Activated CD4-positive, CD25-positive, alpha-beta regulatory T cell treated with anti-CD3 and anti-CD28 coated beads, Interleukin-2, amount 50 U/mL, for 72 hours (primary cell): ENCODE measurements around the gene RARRES1.

Experiments used
- DNase-seq: peaks from one replicate; pipeline ENCODE4 v3.0.0; 2021

Gene RARRES1

GRCh38 chr3:158763421-158763820 is 31.2 kb upstream of the RARRES1 start:
- DNase-seq, result no peak

- no peak for DNase-seq
These were observed 30.4 kb upstream of the RARRES1 start for GRCh38 chr3:158762701-158763100.

DNA sequence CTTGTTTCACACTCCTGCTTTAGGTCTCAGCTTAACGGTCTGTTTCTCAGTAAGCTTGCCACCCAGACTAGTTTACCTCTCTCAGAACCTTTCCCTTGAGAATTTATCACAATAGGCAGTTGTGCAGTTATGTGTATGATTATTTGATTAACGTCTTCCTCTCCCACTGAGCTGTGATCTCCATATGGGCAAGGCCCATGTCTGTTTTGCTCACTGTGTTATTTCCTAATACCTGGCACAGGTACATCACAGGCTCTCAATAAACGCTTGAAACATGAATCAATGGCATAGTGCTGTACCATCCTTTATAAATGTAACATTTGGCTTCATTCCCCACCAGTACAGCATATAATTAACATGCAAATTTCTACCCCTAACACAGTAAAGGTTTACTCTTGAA is 29.1 kb upstream of the RARRES1 start:
- no peak for DNase-seq

DNA sequence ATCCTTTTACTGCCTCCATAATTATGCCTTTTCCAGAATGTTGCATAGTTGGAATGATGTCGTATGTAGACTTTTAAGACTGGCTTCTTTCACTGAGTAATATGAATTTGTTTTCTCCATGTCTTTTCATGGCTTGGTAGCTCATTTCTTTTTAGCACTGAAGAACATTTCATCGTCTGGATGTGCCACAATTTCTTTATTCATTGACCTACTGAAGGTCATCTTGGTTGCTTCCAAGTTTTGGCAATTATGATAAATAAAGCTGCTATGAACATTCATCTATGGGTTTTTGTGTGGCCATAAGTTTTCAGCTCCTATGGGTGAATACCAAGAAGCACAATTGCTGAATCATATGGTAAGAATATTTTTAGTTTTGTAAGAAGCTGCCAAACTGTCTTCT is 23.2 kb upstream of the RARRES1 start:
- DNase-seq, result no peak

DNA sequence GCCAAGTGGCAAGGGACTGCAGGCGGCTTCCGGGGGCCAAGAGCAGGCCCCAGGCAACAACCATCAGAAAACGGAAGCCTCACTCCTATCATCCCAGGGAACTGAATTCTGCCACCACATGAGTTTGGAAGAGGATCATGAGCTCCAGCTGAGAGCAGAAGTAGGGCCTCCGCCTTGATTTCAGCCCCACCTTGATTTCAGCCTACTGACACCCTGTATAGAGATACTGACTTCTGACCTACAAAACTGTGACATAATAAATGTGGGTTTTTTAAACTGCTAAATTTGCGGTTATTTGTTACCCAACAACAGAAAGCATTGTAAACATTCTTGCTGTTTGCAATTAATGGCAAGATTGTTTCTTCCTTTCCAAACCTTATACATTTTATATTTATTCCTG is 21.6 kb upstream of the RARRES1 start:
- no peak for DNase-seq

DNA sequence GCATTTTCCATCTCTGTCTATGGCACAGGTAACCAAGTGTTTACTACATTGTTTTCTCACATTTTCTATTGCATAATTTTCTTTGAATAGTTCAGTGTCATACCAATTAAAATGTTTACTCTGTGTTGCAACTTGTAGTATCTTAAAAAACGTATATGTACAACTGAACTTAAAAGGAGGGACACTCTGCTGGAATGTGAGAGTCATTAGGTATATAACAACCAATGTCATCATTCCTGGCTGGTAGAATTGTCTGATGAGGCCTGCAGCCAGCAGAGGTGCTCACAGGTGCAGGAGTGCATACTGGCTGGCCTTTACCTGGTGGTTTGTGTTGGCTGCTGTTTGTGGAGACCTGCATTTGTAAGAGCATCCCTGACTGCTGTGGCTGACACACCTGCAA is 19.1 kb upstream of the RARRES1 start:
- DNase-seq, result no peak

- no peak for DNase-seq
These were observed 17.8 kb upstream of the RARRES1 start for GRCh38 chr3:158750016-158750415.

DNA sequence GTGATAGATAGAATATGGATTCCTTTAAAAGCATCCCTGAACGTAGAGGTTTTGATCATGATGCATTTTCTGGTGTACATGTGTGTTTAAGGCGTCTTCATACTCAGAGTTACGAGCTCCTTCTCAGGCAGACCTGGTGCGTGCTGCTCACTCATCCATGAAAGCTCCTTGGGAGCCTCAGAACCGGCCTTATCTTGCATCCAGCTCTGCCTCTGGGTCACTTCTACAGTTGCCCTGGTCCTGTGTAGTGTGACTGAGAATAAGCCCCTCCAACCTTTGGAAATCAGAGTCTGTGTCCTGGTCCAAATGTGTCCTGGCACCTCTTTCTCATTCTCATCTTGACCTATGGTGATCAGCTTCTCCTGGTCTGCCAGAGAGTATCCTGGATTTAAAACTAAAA is 17.3 kb upstream of the RARRES1 start:
- DNase-seq, result no peak

GRCh38 chr3:158748237-158748828 is 16.1 kb upstream of the RARRES1 start:
- no peak for DNase-seq

GRCh38 chr3:158747417-158747816 is 15.2 kb upstream of the RARRES1 start:
- no peak for DNase-seq

- DNase-seq, result no peak
These were observed 13.3 kb upstream of the RARRES1 start for GRCh38 chr3:158745551-158745950.

- DNase-seq, result no peak
These were observed 12.5 kb upstream of the RARRES1 start for GRCh38 chr3:158744567-158745288.

GRCh38 chr3:158743664-158744566 is 11.7 kb upstream of the RARRES1 start:
- DNase-seq, result no peak

GRCh38 chr3:158742871-158743663 is 10.8 kb upstream of the RARRES1 start:
- DNase-seq, result no peak

GRCh38 chr3:158739661-158740060 is 7.4 kb upstream of the RARRES1 start:
- DNase-seq, result no peak

- DNase-seq, result no peak
These were observed 6.8 kb upstream of the RARRES1 start for GRCh38 chr3:158739078-158739477.

GRCh38 chr3:158738653-158739052 is 6.4 kb upstream of the RARRES1 start:
- DNase-seq, result no peak

DNA sequence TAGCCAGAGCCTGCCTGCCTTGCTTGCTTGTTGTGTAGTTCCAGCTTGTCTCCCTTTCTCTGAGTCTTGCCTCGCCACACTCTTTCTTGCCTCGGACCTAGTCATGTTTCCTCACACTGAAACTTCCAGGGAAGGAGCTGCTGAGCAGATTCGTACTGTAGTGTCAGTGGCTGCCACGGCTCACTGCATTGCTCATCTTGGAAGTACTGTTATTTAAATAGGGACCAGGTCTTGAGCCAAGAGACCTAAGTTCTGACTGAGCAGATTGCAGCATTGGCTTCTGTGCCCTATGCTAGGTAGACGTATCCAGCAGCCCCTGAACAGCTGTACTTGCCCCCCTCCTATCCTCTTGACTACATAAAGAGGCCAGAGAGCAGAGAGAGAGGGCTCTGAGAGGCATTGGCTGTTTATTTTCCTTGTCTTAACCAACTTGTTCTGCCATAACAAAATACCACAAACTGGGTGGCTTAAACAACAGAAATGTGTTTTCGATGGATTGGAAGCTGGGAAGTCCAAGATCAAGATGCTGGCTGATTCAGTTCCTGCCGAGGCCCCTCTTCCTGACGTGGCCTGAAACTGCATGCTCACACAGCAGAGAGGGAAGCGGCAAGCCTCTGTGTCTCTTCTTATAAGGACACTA is 5.8 kb upstream of the RARRES1 start:
- DNase-seq, result no peak

DNA sequence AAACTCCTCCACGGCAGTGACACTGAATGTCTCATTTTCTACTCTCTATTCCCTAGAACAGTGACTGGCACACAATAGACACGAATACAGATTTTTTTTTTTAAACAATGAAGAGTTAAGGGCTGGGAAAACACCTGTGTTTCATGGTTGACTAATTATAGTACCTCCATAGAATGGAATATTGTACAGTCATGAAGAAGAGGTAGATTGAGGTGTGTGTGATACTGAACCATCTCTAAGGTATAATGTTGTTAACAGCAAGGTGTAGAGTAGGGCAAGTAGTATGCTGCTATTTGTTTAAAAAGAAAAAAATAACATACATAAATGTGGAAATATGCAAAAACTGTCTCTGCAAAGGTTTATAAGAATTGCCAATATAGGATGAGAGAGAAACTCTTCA is 5.2 kb upstream of the RARRES1 start:
- no peak for DNase-seq

DNA sequence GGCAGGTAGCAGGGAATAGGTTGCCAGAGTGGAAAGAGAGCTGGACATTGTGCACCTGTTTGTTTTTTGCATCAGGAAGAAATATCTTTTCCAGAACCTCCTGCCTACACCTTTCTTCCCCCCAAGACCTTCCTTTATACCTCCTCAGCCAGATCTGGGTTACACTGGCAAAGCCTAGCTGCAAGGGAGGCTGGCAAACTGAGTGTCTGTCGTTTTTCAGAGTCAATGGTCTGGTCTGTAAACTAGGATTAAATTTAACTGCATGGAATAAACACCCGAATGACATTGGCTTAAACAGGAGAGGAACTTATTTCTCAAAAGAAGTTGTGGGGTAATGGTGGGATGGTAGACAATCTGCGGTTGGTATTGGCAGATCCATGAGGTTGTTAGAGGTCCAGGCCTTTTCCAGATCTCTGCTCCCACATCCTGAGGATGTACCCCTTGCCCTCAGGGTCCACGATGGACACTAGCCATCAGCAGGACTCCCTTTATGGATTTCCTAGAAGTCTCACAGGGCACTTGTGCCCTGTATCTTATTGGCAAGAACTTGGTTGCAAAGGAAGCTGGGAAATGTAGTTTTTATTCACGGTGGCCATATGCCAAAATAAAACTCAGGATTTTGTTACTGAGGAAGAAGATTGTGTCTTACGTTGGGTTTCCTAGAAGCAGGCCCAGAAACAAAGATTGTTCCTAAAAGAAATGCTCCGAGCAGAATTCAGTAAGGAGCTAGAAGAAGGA is 3.2 kb upstream of the RARRES1 start:
- DNase-seq, result no peak

GRCh38 chr3:158733656-158734055 is 1.4 kb upstream of the RARRES1 start:
- no peak for DNase-seq

DNA sequence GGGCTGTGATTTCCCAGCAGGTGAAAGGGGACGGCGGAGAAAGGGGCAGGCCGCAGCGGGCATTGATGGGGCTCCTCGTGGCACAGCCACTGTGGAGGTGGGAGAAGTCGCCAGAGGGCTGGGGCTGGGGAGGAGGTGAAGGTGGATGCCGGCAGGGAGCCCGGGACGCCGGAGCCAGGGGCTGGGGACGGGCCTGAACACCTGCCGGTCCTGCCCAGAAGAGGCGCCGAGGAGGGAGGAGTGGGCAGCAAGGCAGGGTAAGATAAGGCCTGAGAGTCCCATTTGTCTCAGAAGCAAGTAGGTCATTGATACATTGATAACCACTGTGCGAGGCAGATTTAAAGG is 571 bp upstream of the RARRES1 start:
- no peak for DNase-seq
